Erythroblast (primary cell): ENCODE results near the gene BICDL1.

Experiments used
- GATA1 ChIP-seq: IDR thresholded peaks from 2 replicates; pipeline ENCODE4 v1.6.1; 2011; ENCODE audit warnings: low read depth, mild to moderate bottlenecking, control low read depth, low read length, moderate library complexity
- POLR2A ChIP-seq: IDR thresholded peaks from 2 replicates; pipeline ENCODE4 v1.6.1; 2011; ENCODE audit warnings: mild to moderate bottlenecking, low read length

- no peak for TF ChIP-seq POLR2A
- TF ChIP-seq GATA1, result no peak
These were observed 127.4 kb downstream of the BICDL1 start, which contains the start of gene RAB35 for GRCh38 chr12:120116441-120116791.
